GM12864 (cell line): ENCODE data around the gene OR2W1.

Experiments used
- DNase-seq: peaks from one replicate; pipeline ENCODE4 v3.0.0-alpha.2; 2011; ENCODE audit warnings: low read depth
- H3K4me3 ChIP-seq: 2 replicates; pipeline ENCODE4 v1.5.1; 2011; ENCODE audit warnings: mild to moderate bottlenecking, low read depth, low read length, control low read depth
- TF ChIP-seq, protein P1 (sequence below): IDR thresholded peaks from 2 replicates; pipeline ENCODE4 v1.5.1; 2011; ENCODE audit warnings: low read depth, mild to moderate bottlenecking, moderate library complexity, low read length, control low read depth, inconsistent platforms; ENCODE audit errors: missing control alignments

OR2W1 gene, protein sequence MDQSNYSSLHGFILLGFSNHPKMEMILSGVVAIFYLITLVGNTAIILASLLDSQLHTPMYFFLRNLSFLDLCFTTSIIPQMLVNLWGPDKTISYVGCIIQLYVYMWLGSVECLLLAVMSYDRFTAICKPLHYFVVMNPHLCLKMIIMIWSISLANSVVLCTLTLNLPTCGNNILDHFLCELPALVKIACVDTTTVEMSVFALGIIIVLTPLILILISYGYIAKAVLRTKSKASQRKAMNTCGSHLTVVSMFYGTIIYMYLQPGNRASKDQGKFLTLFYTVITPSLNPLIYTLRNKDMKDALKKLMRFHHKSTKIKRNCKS

DNA sequence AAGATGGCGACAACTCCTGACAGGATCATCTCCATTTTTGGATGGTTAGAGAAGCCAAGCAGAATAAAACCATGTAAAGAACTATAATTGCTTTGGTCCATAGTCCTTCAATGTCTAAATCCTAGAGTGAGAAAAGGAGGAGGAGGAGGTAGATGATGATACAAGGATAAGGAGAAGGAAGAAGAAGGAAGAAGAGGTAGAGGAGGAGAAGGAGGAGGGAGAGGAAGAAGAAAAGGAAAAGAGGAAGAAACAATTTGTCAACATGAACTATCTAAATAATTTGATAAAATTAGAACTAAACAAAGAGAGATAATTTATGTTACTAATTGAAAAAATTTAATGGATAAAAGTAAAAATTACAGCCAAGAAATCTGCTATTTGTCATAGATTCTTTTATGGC is at the start of gene OR2W1:
Gene OR2W1, minus strand, starts transcription at position 101 of the 400 bp plus-strand sequence. Its CDS starts 0 bp downstream, at position 101.
- no peak for DNase-seq
- TF ChIP-seq, protein P1, sequence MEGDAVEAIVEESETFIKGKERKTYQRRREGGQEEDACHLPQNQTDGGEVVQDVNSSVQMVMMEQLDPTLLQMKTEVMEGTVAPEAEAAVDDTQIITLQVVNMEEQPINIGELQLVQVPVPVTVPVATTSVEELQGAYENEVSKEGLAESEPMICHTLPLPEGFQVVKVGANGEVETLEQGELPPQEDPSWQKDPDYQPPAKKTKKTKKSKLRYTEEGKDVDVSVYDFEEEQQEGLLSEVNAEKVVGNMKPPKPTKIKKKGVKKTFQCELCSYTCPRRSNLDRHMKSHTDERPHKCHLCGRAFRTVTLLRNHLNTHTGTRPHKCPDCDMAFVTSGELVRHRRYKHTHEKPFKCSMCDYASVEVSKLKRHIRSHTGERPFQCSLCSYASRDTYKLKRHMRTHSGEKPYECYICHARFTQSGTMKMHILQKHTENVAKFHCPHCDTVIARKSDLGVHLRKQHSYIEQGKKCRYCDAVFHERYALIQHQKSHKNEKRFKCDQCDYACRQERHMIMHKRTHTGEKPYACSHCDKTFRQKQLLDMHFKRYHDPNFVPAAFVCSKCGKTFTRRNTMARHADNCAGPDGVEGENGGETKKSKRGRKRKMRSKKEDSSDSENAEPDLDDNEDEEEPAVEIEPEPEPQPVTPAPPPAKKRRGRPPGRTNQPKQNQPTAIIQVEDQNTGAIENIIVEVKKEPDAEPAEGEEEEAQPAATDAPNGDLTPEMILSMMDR, result no peak
- no peak within 1 kb of the TSS for H3K4me3 ChIP-seq

DNA sequence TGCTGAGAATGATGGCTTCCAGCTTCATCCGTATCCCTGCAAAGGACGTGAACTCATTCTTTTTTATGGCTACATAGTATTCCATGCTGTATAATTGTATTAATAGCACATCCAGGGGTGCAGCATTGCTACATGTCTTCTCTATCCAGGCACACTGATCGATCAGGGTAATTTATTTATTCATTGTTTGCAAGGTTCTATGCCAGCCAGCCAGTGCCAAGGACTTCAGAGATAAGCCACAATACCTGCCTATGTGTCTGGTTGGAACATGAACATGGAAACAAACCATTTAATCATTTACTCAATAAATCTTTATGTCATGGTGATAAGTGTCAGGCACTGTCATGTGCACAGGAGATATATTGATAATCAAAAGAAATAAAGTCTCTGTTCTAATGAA is 48.0 kb upstream of the OR2W1 start:
- TF ChIP-seq, protein P1, result no peak
- H3K4me3 ChIP-seq, result no peak overlapping the region
- no peak for DNase-seq

DNA sequence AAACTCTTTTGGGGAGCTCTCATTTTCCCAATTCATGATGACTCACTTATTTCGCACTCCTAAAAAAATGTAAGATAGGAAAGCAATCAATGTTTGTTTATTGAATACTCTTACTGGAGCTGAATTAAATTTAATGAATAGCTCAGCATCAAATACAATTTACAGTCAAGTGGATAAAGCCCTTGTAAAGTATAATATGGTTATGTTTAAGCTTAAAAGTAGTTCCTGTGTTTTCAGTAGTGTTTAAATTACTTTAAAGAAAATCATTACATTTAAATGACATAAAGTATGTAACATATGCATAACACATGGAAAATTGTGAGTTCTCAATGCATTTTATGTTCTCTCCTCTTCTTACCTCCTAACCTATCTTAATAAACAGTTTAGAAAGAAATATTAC is 42.2 kb upstream of the OR2W1 start, which contains the start of gene OR2B3:
Gene OR2B3, minus strand, starts transcription at position 101 of the 400 bp plus-strand sequence. Its CDS starts 65 bp downstream, at position 36.
- no peak within 1 kb of the TSS for H3K4me3 ChIP-seq
- no peak for DNase-seq
- TF ChIP-seq, protein P1, result no peak

DNA sequence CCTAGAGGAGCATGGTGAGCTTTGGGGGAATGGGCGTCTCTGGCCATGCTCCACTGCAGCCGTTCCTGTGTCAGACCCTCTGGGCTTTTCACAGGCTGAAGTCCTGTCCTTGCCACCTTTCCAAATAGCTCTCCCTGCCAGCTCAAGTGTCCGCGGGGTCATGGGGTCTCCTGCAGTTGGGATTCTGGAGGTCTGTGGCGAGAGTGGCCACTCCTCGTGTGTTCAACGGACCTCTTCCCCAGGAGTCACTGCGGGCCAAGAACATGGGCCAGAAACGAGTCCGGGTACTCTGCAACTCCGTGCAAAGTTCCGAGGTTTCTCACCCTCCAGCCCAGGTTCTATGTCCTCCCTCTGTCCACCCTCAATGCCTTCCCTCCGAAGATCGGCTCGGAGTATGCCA is 37.5 kb upstream of the OR2W1 start:
- no peak for DNase-seq
- TF ChIP-seq, protein P1, result no peak
- no peak overlapping the region for H3K4me3 ChIP-seq

DNA sequence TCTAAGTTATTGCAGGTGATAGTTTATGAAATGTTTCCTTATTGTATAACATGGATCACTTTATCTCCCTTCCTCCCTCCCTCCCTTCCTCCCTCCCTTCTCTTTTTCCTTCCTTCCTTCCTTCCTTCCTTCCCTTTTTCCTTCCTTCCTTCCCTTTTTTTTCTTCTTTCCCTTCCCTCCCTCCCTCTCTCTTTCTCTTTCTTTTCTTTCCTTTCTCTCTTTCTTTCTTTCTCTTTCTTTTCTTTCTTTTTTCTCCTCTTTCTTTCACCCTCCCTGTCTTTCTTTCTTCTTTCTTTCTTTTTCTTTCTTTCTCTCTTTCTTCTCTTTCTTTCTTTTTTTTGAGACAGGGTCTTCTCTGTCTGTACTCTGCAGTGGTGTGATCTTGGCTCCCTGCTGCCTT is 36.3 kb upstream of the OR2W1 start:
- no peak for DNase-seq
- TF ChIP-seq, protein P1, result no peak
- no peak overlapping the region for H3K4me3 ChIP-seq

DNA sequence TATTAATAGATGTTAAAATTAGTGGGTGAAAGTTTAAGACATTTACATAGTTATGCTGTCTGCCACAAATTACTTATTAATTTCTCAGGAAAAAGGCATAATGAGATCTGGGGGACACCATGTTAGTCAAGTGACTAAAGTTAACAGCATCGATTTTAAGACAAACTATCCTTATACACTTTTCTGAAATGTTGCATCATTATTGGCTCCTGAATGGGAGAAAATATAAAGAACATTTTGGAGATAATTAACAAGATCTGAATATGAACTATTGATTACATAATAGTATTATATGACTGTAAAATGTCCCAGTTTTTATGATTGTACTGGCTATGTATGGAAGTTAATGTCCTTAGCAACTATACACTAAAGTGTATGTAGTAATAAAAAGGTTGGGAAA is 34.2 kb upstream of the OR2W1 start:
- DNase-seq, result no peak
- no peak overlapping the region for H3K4me3 ChIP-seq
- TF ChIP-seq, protein P1, result no peak
